H1 (cell line): Measurements from ENCODE around the gene MLPH. TPM values are rescaled to one million over a fixed set of nuclear protein-coding genes. Genes with fewer than 3 reads are reported as not detected.

Experiments
- CTCF ChIA-PET: fragments of 300-600 bp; sonication (Branson Sonifier 250); formaldehyde crosslinking; loops from one replicate; lab custom pipeline; 2021; ENCODE audit not compliant: partially characterized antibody; lab: Charles Lee
- POLR2A ChIA-PET: fragments of 300-600 bp; sonication (Branson Sonifier 250); formaldehyde crosslinking; loops from one replicate; lab custom pipeline; 2021; ENCODE audit warnings: inconsistent platforms; ENCODE audit not compliant: partially characterized antibody; lab: Charles Lee
- DNase-seq, 2 experiments: peaks; one replicate each; pipeline versions ENCODE4 v3.0.0 to v3.0.0-alpha.2; 2010 to 2022; ENCODE audit warnings: low spot score in 2 of 2, low read depth in 1 of 2, mixed read lengths in 1 of 2
- FAIRE-seq: peaks from 2 replicates; lab custom pipeline; 2011; peaks lifted over from hg19 to GRCh38; lab: Jason Lieb, UNC
- H2AFZ ChIP-seq: 2 replicates; pipeline ENCODE4 v1.8.1; 2012; ENCODE audit warnings: low read length, inconsistent platforms
- H2AK5ac ChIP-seq: 2 replicates; pipeline ENCODE4 v1.6.1; 2013; ENCODE audit warnings: low read depth, low read length
- H2BK120ac ChIP-seq: replicated peaks from 2 replicates; pipeline ENCODE3; 2013; ENCODE audit warnings: low read depth, low read length, inconsistent platforms
- H2BK12ac ChIP-seq: 2 replicates; pipeline ENCODE4 v1.6.1; 2013; ENCODE audit warnings: low read depth, low read length
- H2BK15ac ChIP-seq: 2 replicates; pipeline ENCODE4 v1.6.1; 2013; ENCODE audit warnings: low read length
- H2BK20ac ChIP-seq: 2 replicates; pipeline ENCODE4 v1.6.1; 2013; ENCODE audit warnings: low read length
- H2BK5ac ChIP-seq: 2 replicates; pipeline ENCODE4 v1.6.1; 2013; ENCODE audit warnings: low read depth, low read length
- H3K14ac ChIP-seq: 2 replicates; pipeline ENCODE4 v1.6.1; 2013; ENCODE audit warnings: inconsistent platforms; ENCODE audit not compliant: insufficient read length
- H3K18ac ChIP-seq: 2 replicates; pipeline ENCODE4 v1.6.1; 2013; ENCODE audit warnings: low read length; ENCODE audit errors: extremely low read depth
- H3K23ac ChIP-seq: 2 replicates; pipeline ENCODE4 v1.6.1; 2013; ENCODE audit warnings: inconsistent platforms; ENCODE audit not compliant: insufficient read length
- H3K23me2 ChIP-seq: 2 replicates; pipeline ENCODE4 v1.6.1; 2013; ENCODE audit warnings: low read depth, low read length
- H3K27ac ChIP-seq: 2 replicates; pipeline ENCODE4 v1.6.1; 2011; ENCODE audit warnings: low read depth, low read length, inconsistent platforms
- H3K27me3 ChIP-seq, 4 experiments: replicated peaks in 1 of 4; 1 replicate in 1 of 4; 2 replicates in 3 of 4; pipeline versions ENCODE4 v1.6.1 to v1.8.1; 2011 to 2013; ENCODE audit warnings: low read length in 3 of 4, mild to moderate bottlenecking in 3 of 4, inconsistent platforms in 2 of 4, mixed read lengths in 2 of 4, moderate library complexity in 1 of 4; ENCODE audit not compliant: control insufficient read depth in 3 of 4, insufficient read depth in 3 of 4; ENCODE audit errors: extremely low read depth in 1 of 4
- H3K36me3 ChIP-seq, 4 experiments: 2 replicates each; pipeline versions ENCODE4 v1.6.1 to v1.8.1; 2011 to 2013; ENCODE audit warnings: mild to moderate bottlenecking in 4 of 4, low read length in 3 of 4, moderate library complexity in 2 of 4, control low read depth in 1 of 4, inconsistent platforms in 1 of 4; ENCODE audit not compliant: insufficient read depth in 4 of 4, control insufficient read depth in 2 of 4
- H3K4ac ChIP-seq: replicated peaks from 2 replicates; pipeline ENCODE3; 2013; ENCODE audit warnings: low read length, low read depth, mixed read lengths, inconsistent platforms; ENCODE audit not compliant: insufficient read length
- H3K4me1 ChIP-seq, 4 experiments: replicated peaks in 1 of 4; 1 replicate in 1 of 4; 2 replicates in 3 of 4; pipeline versions ENCODE4 v1.6.1 to v1.8.1; 2011 to 2013; ENCODE audit warnings: low read length in 3 of 4, inconsistent platforms in 2 of 4, mixed read lengths in 1 of 4; ENCODE audit not compliant: insufficient read depth in 4 of 4, control insufficient read depth in 3 of 4
- H3K4me2 ChIP-seq, 2 experiments: 2 replicates each; pipeline versions ENCODE4 v1.6.1 to v1.8.1; 2011 to 2013; ENCODE audit warnings: low read depth in 2 of 2, low read length in 2 of 2, control low read depth in 1 of 2, inconsistent platforms in 1 of 2, mild to moderate bottlenecking in 1 of 2; ENCODE audit not compliant: insufficient read depth in 1 of 2
- H3K4me3 ChIP-seq, 4 experiments: fragments of 200-600, 300-600 bp in 1 of 4; sonication (generic), shearing (Covaris generic), sonication (Bioruptor Twin) in 1 of 4; 2 replicates each; pipeline versions ENCODE4 v1.5.1 to v1.8.1; 2011 to 2016; ENCODE audit warnings: low read length in 4 of 4, low read depth in 3 of 4, control low read depth in 2 of 4, inconsistent platforms in 2 of 4, mild to moderate bottlenecking in 2 of 4, mixed read lengths in 1 of 4, moderate library complexity in 1 of 4; ENCODE audit not compliant: insufficient read depth in 2 of 4; ENCODE audit errors: extremely low read depth in 1 of 4
- H3K56ac ChIP-seq: replicated peaks from 2 replicates; pipeline ENCODE3; 2013; ENCODE audit warnings: low read depth, mild to moderate bottlenecking, mixed read lengths, low read length, inconsistent platforms; ENCODE audit not compliant: insufficient read length
- H3K79me1 ChIP-seq: 2 replicates; pipeline ENCODE4 v1.6.1; 2013; ENCODE audit warnings: low read depth, low read length, control low read depth
- H3K79me2 ChIP-seq, 2 experiments: 2 replicates each; pipeline versions ENCODE4 v1.6.1 to v1.8.1; 2012 to 2013; ENCODE audit warnings: low read length in 2 of 2, mild to moderate bottlenecking in 2 of 2, inconsistent platforms in 1 of 2; ENCODE audit not compliant: insufficient read depth in 2 of 2, control insufficient read depth in 1 of 2
- H3K9ac ChIP-seq, 4 experiments: replicated peaks in 1 of 4; 1 replicate in 1 of 4; 2 replicates in 3 of 4; pipeline versions ENCODE4 v1.6.1 to v1.8.1; 2011 to 2013; ENCODE audit warnings: low read depth in 3 of 4, low read length in 3 of 4, control low read depth in 2 of 4, mild to moderate bottlenecking in 2 of 4, moderate library complexity in 2 of 4, inconsistent platforms in 1 of 4; ENCODE audit errors: extremely low read depth in 1 of 4
- H3K9me3 ChIP-seq, 2 experiments: 2 replicates each; pipeline versions ENCODE4 v1.6.1 to v1.8.1; 2012 to 2013; ENCODE audit warnings: mild to moderate bottlenecking in 2 of 2, moderate library complexity in 2 of 2, control low read depth in 1 of 2, inconsistent platforms in 1 of 2, low read depth in 1 of 2, low read length in 1 of 2, mixed read lengths in 1 of 2; ENCODE audit not compliant: insufficient read depth in 2 of 2
- H4K20me1 ChIP-seq, 2 experiments: replicated peaks in 1 of 2; 2 replicates each; pipeline versions ENCODE3 to v1.8.1; 2011 to 2013; ENCODE audit warnings: inconsistent platforms in 2 of 2, low read length in 2 of 2, mild to moderate bottlenecking in 1 of 2; ENCODE audit not compliant: insufficient read depth in 2 of 2, control insufficient read depth in 1 of 2
- H4K5ac ChIP-seq: 2 replicates; pipeline ENCODE4 v1.6.1; 2013; ENCODE audit warnings: low read length, low read depth, mixed read lengths, inconsistent platforms; ENCODE audit not compliant: insufficient read length
- H4K8ac ChIP-seq: 2 replicates; pipeline ENCODE4 v1.8.0; 2013; ENCODE audit warnings: mild to moderate bottlenecking, moderate library complexity, low read length, inconsistent platforms; ENCODE audit not compliant: insufficient read depth; ENCODE audit errors: extremely low read depth
- H4K91ac ChIP-seq: replicated peaks from 2 replicates; pipeline ENCODE3; 2013; ENCODE audit warnings: low read length, mixed read lengths, inconsistent platforms; ENCODE audit not compliant: insufficient read length
- CBX8 ChIP-seq: fragments of 300-800, 300-1000 bp; sonication (generic); IDR thresholded peaks from 2 replicates; pipeline ENCODE4 v1.7.1; 2016; ENCODE audit warnings: low read depth, low read length, borderline replicate concordance
- GABPA ChIP-seq: IDR thresholded peaks from 2 replicates; pipeline ENCODE4 v1.6.1; 2011; ENCODE audit warnings: mild to moderate bottlenecking, low read length, moderate library complexity, borderline replicate concordance; ENCODE audit not compliant: insufficient read depth
- JUND ChIP-seq: IDR thresholded peaks from 2 replicates; pipeline ENCODE4 v1.6.1; 2011; ENCODE audit warnings: mild to moderate bottlenecking, improper control_type of control experiment, low read length
- KDM1A ChIP-seq: fragments of 200-600, 300-600 bp; sonication (generic); IDR thresholded peaks from 2 replicates; pipeline ENCODE4 v1.7.1; 2016; ENCODE audit warnings: mild to moderate bottlenecking, low read length, borderline replicate concordance
- NANOG ChIP-seq: IDR thresholded peaks from 2 replicates; pipeline ENCODE4 v1.6.1; 2011; ENCODE audit warnings: low read length, low read depth, mild to moderate bottlenecking, inconsistent platforms; ENCODE audit not compliant: insufficient read depth, poor library complexity, severe bottlenecking
- POU5F1 ChIP-seq: IDR thresholded peaks from 2 replicates; pipeline ENCODE4 v1.6.1; 2011; ENCODE audit warnings: low read depth, mild to moderate bottlenecking, low read length, moderate library complexity
- RNF2 ChIP-seq: fragments of 200-900, 300-1000 bp; sonication (generic); IDR thresholded peaks from 2 replicates; pipeline ENCODE4 v1.7.1; 2016; ENCODE audit warnings: borderline replicate concordance, low read depth, mild to moderate bottlenecking, antibody characterized with exemption, low read length; ENCODE audit not compliant: poor library complexity, severe bottlenecking; ENCODE audit errors: missing control alignments
- RXRA ChIP-seq: IDR thresholded peaks from 2 replicates; pipeline ENCODE4 v1.6.1; 2011; ENCODE audit warnings: low read depth, mild to moderate bottlenecking, low read length, moderate library complexity; ENCODE audit not compliant: insufficient read depth
- WGBS, 2 experiments: shearing (Covaris generic) in 1 of 2; methylation state at CpG; one replicate each; pipeline versions ENCODE4 v1.1.6 to v1.1.7; 2013 to 2015; ENCODE audit warnings: low lambda C conversion rate in 2 of 2, mixed read lengths in 2 of 2, inconsistent platforms in 1 of 2, low coverage in 1 of 2, missing lambda C conversion rate in 1 of 2; ENCODE audit not compliant: insufficient replicate concordance in 2 of 2, insufficient coverage in 1 of 2, insufficient read length in 1 of 2; ENCODE audit errors: extremely low coverage in 1 of 2, missing lambda C conversion rate in 1 of 2; 5-methylcytosine and 5-hydroxymethylcytosine counted together
- polyA plus RNA-seq, 7 experiments: library from polyadenylated mRNA; depleted of rRNA in 3 of 7; stranded (reverse) in 5 of 7; unstranded in 2 of 7; fragments of >200 nt in 5 of 7; fragments of 200-250 nt in 2 of 7; gene quantifications; 1 replicate in 5 of 7; 2 replicates in 1 of 7; 4 replicates in 1 of 7; pipeline versions ENCODE4 v1.2.1 to v1.2.3, GENCODE V29; 2011 to 2013; ENCODE audit warnings: missing spikeins in 2 of 7, mixed read lengths in 2 of 7
- total RNA-seq: library from RNA; stranded (reverse); fragmentation: NEBNext Ultra II Directional; extraction: Animal tissue kit (Norgen Biotek cat#: 25700); gene quantifications from 2 replicates; pipeline ENCODE4 v1.2.1, GENCODE V29; 2021
- TF ChIP-seq, protein P1 (sequence below): IDR thresholded peaks from 2 replicates; pipeline ENCODE4 v1.6.1; 2012; ENCODE audit warnings: low read length, inconsistent platforms

MLPH gene
- total and polyA plus RNA-seq, 2 of the 8 experiments (the other 6 are each of a cell fraction or from before 2014, with no cell fraction given) = 12.7 to 17.0 TPM

DNA sequence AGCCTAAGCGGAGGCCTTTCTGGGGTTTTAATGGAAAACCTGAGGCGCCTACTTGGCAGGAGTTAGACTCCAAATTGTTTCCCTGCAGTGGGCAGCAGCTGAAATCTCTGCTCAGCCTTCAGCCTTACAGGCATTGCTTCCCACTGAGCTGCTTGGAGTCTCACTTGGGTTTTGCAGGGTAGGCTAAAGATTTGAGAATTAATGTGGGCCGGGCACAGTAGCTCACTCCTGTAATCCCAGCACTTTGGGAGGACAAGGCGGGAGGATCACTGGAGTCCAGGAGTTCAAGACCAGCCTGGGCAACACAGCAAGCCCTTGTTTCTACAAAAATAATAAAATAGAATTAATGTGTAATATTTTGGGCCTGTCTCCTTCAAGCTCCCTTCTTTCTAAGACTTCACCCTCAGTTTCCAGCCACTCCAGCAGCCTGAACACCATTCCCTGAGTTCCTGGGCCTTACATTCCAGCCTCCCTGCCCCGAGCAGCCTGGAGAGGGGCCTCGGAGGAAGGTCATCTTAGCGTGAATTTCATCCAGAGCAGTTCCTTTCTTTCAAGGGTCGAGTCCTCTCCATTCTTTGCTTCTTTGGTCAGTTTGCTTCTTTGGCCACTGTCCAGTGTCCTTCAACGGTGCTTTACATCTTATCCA lies 112.5 kb downstream of the MLPH start:
- H2BK5ac ChIP-seq = no peak overlapping the region
- H3K56ac ChIP-seq = no peak overlapping the region
- H4K91ac ChIP-seq = peak overlapping the region; percentile 11
- H3K9me3 ChIP-seq = no peaks in the 10 kb centered on the region
- H3K14ac ChIP-seq = no peak overlapping the region
- H4K5ac ChIP-seq = no peak overlapping the region
- H3K79me2 ChIP-seq = no peaks in the 10 kb centered on the region
- no peaks in the 10 kb centered on the region for H4K20me1 ChIP-seq
- no peaks in the 10 kb centered on the region for H3K23me2 ChIP-seq
- no peaks in the 10 kb centered on the region for H3K36me3 ChIP-seq
- DNase-seq (no peak), FAIRE-seq (no peak)
- WGBS, 2 experiments = 92% methylated on average over 9 of the region's 9 CpGs; no CpG with 5 or more reads in 1 of the 2 experiments
- H3K27me3 ChIP-seq = no peaks in the 10 kb centered on the region
- no peak overlapping the region for H2BK20ac ChIP-seq
- H3K27ac ChIP-seq = no peak overlapping the region
- H2BK12ac ChIP-seq = no peak overlapping the region
- no peak overlapping the region for H3K4me3 ChIP-seq
- no peak overlapping the region for H3K4ac ChIP-seq
- H3K9ac ChIP-seq = no peak overlapping the region
- H3K4me2 ChIP-seq = no peak overlapping the region
- peak overlapping the region; percentile 13 for H2BK120ac ChIP-seq
- CTCF ChIA-PET = interaction anchor here (0.9 to 8.8 kb wide), 5 partner anchors 13 to 81 kb away, joined by 3 to 63 read pairs (median 3); no protein-coding TSS in a partner anchor
- peaks cover 5 to 30% (median 15%) of the 10 kb centered on the region in 4 experiments for H3K4me1 ChIP-seq
- no peak overlapping the region for H2BK15ac ChIP-seq
- H3K23ac ChIP-seq = no peak overlapping the region
- no peak overlapping the region; the same call in 1 of the 2 replicates for H2AK5ac ChIP-seq
- 0 out of 2 replicates have a peak overlapping the region, but pooled peaks have one; percentile 7 for H3K18ac ChIP-seq
- POLR2A ChIA-PET = interaction anchor here (0.7 to 7.5 kb wide), 6 partner anchors 9 to 65 kb away, joined by 3 to 51 read pairs (median 6); partner anchors contain the start of genes LRRFIP1 and RAB17
- no peak overlapping the region for H4K8ac ChIP-seq
- no peaks in the 10 kb centered on the region for H3K79me1 ChIP-seq
- H2AFZ ChIP-seq = no peak overlapping the region
- no peak for TF ChIP-seq CBX8
- no peak for TF ChIP-seq JUND
- TF ChIP-seq GABPA = no peak
- TF ChIP-seq RNF2 = no peak
- no peak for TF ChIP-seq RXRA
- TF ChIP-seq NANOG = no peak
- no peak for TF ChIP-seq POU5F1
- no peak for TF ChIP-seq KDM1A
- TF ChIP-seq, protein P1, sequence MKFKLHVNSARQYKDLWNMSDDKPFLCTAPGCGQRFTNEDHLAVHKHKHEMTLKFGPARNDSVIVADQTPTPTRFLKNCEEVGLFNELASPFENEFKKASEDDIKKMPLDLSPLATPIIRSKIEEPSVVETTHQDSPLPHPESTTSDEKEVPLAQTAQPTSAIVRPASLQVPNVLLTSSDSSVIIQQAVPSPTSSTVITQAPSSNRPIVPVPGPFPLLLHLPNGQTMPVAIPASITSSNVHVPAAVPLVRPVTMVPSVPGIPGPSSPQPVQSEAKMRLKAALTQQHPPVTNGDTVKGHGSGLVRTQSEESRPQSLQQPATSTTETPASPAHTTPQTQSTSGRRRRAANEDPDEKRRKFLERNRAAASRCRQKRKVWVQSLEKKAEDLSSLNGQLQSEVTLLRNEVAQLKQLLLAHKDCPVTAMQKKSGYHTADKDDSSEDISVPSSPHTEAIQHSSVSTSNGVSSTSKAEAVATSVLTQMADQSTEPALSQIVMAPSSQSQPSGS = no peak
